Right ventricle myocardium inferior (tissue), 1 donor: Measurements from ENCODE around the gene CHKA. TPM values are rescaled to one million over a fixed set of nuclear protein-coding genes. Genes with fewer than 3 reads are reported as not detected.

Experiments
- ATAC-seq: fragments of 200-7000 bp; cut with Tn5 transposase; one replicate; pipeline ENCODE4 v1.9.1; 2020; ENCODE audit warnings: mild to moderate bottlenecking, moderate library complexity
- DNase-seq: peaks from one replicate; pipeline ENCODE4 v3.0.0; 2021; ENCODE audit errors: missing footprints
- intact Hi-C: fragments of 100-400 bp; cut with DNase I; formaldehyde crosslinking; loops from one replicate; pipeline ENCODE4 v1.11.0; 2022
- total RNA-seq: library from RNA; stranded (reverse); fragmentation: NEBNext Ultra II Directional; extraction: Animal tissue kit (Norgen Biotek cat#: 25700); gene quantifications from one replicate; pipeline ENCODE4 v1.2.1, GENCODE V29; 2021
- donor health status: DM: no; HTN: yes; CAD: no; lungs with severe emphysema.

The CHKA gene
- total RNA-seq, 1 donor from 2014 or later = 7.6 TPM

GRCh38 chr11:68146010-68146540 lies 24.9 kb upstream of the CHKA start:
- peak; percentile 94 for DNase-seq
- intact Hi-C loops = loop anchor here (2.0 kb wide), 1 partner anchor 17 kb away; no protein-coding TSS in a partner anchor
- peak; percentile 83 for ATAC-seq

DNA sequence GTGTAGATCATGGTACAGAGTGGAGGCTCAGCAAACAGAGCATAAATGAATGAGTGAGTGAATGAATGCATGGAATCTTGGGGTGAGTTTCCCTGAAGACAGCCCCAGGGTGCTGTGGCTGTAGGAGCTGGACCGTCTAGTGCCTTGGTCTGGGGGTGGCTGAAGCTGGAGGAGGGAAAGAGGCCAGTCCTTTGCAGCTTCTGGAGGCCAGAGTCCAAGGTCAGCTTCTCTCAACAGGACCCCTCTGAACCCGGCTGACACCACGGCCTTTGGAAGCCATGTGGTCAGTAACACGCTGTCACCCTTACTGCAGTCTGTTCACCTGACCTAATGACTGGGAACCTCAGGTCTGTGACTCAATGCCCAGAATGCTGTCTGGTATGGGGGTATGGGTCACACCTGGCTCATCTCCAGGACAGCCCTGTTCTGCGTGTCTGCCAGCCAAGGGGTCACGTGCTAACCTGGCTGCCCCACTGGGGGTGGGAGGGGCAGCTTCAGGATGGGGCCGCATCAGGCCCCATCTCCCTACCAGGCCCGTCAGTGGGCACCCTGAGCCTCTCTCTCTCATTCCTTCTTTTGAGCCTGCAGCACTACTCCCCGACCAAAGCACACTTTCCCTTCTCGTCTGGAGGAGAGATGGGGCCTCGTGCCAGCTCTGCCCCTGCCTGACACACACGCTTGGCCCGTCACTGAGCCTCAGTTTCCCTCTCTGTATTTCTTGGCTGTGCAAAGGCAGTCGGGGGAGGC lies 24.1 kb upstream of the CHKA start:
- intact Hi-C loops = no loop called here
- no peak for ATAC-seq
- DNase-seq = no peak

DNA sequence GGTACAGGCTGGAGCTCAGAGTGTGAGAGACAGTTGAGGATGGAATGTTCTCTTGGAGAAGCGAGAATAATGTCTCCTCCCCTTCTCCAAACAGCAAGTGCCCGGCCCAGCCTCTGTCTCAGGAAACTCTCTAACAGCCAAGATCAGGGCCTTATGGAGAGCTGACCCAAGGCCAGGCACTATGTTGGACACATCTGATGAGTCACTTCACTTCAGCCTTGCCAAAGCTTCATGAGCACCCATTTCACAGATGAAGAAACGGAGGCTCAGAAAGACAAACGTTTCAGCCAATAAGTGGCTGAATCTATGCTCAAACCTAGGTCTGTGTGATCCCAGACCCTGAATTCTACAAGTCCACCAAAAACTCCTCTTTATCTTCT lies 22.1 kb upstream of the CHKA start:
- ATAC-seq = no peak
- no peak for DNase-seq
- intact Hi-C loops = no loop called here

DNA sequence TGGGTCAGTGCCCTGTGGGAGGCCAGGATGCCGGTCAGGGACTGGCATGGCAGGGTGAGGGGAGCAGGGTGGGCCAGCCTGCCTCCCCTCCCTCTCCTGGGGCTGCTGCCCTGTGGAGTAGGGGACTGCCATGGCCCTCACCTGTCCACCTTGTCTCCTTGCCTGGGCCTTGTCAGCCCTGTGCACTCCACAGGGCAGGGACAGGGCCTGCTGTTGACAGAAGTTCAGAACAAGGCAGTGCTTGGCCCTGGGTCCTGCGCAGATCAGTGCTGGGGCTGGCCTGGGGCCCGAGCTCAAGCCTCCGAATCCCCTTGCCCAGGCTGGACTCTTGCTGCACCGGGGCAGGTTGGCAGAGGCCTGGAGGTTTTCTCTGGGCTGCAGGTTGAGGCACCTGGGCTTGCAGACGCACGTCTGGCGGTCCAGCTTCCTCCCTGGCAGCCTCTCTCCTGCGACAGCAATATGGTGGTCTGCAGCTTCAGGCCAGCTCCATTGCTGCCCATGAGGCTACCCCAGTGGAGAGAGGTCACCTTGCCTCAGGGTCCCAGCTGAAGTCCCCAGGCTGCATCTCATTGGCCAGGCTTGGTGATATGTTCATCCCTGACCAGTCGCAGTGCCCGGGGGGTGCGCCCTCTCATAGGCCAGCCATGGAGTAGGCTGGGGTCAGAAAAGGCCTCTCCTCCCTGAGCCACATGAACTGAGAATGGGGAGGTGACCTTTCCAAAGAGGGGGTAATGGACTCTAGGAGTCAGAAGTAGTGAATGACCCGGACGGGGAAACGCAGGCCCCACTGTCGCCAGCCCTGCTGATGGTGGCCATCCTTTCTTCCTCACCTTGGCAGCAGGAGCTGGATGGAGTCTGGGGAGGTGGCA lies 21.5 kb upstream of the CHKA start:
- no peak for DNase-seq
- intact Hi-C loops = no loop called here
- no peak for ATAC-seq

DNA sequence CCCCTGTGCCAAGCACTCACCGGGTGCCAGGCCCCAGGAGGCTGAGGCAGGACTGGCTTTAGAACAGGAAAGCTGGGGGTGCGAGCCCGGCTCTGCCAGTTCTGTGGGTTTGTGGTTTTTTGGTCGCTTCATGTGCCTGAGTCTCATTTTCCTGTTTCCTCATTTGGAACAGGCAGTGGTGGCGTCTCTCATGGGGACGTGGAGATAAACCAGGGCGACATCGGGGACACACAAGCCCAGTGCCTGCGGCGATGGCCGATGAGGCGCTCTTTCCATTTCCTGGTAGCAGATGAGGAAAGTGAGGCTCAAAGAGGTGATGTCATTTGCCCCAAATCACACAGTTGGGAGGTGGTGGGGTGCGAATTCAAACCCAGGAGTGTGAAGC lies 20.8 kb upstream of the CHKA start:
- ATAC-seq = no peak
- intact Hi-C loops = no loop called here
- DNase-seq = no peak

DNA sequence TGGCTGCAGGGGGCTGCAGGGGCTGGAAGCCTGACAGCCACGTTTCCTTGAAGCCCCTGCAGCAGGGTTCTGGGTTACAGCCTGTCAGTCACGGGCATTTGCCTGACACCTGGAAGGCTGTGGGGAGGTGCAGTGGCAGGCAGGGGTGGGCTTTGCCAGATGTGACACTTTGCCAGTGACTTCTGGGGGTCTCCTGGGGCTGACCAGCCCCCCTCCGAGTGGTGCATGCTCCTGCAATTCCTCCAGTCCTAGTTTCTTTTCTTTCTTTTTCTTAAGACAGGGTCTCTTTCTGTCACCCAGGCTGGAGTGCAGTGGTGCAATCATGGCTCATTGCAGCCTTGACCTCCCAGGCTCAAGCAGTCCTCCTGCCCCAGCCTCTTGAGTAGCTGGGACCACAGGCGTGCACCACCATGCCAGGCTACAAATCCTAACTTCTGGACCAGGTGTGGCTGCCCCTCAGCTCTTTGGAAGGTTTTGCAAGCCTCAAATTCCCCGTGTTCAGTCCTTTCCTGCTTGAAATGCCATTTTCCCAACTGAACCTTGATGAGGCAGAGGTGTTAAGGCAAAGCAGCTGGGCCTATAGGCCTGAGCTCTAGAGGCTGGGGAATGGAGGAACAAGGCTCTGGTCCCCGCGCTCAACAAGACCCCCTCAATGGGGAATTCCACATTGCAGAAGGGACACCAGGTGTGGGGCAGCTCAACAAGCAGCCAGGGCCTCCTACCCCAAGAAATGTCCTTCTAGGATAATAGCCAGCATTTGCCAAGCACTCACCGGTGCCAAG lies 20.2 kb upstream of the CHKA start:
- intact Hi-C loops = no loop called here
- ATAC-seq (no peak), DNase-seq (no peak)

- DNase-seq (no peak), ATAC-seq (no peak)
- intact Hi-C loops = no loop called here
Observed at GRCh38 chr11:68140496-68141245, 19.5 kb upstream of the CHKA start.

- DNase-seq (no peak), ATAC-seq (no peak)
- intact Hi-C loops = no loop called here
Observed at GRCh38 chr11:68138237-68138636, 17.0 kb upstream of the CHKA start.

- intact Hi-C loops = no loop called here
- ATAC-seq (no peak), DNase-seq (no peak)
Observed at GRCh38 chr11:68137833-68138232, 16.6 kb upstream of the CHKA start.

GRCh38 chr11:68136866-68137265 lies 15.7 kb upstream of the CHKA start:
- ATAC-seq (no peak), DNase-seq (no peak)
- intact Hi-C loops = no loop called here

DNA sequence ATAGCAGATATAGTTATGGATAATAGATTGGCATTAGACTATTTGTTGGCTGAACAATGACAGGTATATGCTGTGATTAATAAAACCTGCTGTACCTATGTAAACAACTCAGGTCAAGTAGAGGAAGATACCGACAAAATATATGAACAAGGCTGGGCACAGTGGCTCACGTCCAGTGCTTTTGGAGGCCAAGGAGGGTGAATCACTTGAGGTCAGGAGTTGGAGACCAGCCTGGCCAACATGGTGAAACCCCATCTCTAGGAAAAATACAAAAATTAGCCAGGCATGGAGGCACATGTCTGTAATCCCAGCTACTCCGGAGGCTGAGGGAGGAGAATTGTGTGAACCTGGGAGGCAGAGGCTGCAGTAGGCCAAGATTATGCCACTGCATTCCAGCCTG lies 14.0 kb upstream of the CHKA start:
- ATAC-seq (no peak), DNase-seq (no peak)
- intact Hi-C loops = no loop called here

DNA sequence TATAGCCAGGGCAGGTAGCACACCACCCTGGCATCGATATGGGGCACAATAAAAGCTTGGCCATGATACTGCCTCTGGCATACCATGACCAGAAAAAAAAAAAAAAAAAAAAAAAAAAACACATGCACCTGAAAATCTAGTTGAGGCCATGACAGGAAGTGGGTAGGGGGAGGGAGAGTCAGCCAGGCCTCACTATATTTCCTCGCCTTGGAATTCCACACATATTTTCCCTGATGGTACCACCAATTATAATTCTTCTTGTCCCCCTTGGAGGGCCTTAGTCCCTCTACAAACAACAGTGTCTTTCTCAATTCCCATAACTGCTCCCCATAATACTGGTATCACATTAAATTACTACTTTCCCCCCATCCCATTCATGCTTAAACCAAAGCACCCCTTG lies 12.6 kb upstream of the CHKA start:
- intact Hi-C loops = no loop called here
- ATAC-seq = no peak
- DNase-seq = no peak

- intact Hi-C loops = no loop called here
- ATAC-seq (no peak), DNase-seq (no peak)
Observed at GRCh38 chr11:68130121-68130520, 8.9 kb upstream of the CHKA start.

- peak; percentile 73 for ATAC-seq
- DNase-seq = no peak
- intact Hi-C loops = loop anchor here (2.0 kb wide), 1 partner anchor 18 kb away; no protein-coding TSS in a partner anchor
Observed at GRCh38 chr11:68128682-68129327, 7.6 kb upstream of the CHKA start.

DNA sequence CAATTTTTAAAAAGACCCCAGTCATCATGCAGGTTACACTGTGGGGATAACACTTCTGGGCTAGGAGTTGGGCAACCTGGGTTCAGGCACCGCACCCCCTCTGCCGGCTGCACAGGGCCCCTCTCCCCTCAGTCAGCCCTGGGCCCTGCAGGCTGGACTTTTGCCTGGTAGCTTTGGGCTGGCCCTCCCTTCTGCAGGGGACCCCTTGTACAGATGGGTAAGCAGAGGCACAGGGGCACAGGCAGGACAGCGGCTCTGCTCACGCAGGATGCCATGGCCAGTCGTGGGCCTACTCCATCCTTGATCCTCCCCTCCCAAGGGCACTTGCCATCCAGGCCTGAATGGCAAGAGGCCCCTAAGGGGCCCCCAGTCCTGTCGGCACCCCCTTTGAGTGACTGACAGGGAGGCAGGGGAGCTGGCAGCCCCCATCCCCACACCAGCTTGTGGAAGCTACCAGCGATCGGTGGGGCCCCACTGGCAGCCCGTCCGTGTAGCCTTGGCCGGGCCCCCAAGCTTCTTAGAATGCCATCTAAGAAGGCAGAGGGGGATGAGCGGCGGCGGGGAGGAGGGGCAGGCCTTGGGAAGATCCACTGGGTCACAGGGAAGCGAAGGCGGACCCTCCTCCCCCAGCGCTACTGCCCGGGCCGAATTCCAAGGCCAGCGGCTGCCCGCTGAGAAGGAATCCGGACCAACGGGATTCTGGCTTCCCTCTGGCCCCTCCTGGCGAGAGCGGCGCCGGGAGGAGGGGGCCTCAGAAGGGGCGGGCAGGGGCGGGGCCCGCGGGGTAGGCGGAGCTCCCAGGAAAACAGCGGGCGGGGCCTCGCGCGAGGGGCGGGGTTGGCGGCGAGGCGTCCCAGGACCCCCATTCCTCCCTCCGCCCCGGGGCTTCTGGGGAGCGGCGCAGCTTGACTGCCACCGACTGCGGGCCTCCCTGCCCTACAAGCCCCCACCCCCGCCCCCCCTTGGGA lies 6.8 kb upstream of the CHKA start:
- DNase-seq (peak; percentile 75), ATAC-seq (peak; percentile 73)
- intact Hi-C loops = loop anchor here (2.0 kb wide), 1 partner anchor 19 kb away; no protein-coding TSS in a partner anchor

- intact Hi-C loops = no loop called here
- ATAC-seq = no peak
- no peak for DNase-seq
Observed at GRCh38 chr11:68125164-68125563, 4.0 kb upstream of the CHKA start.
